Activated CD4-positive, alpha-beta memory T cell treated with anti-CD3 and anti-CD28 coated beads, Interleukin-2, amount 10 ng/mL, durations not matched to agents 7 days and 5 days (primary cell): ENCODE results near the gene NAV2. TPM values are rescaled to one million over a fixed set of nuclear protein-coding genes. Genes with fewer than 3 reads are reported as not detected.
A peak's percentile ranks its signal among the peaks of the same experiment; 100 is the strongest.
"Not testable (repeated sequence)": the region's sequence is repeated elsewhere in the genome, so short reads cannot be mapped to it uniquely, and the experiment has no call there.

Experiments
- CTCF ChIA-PET: fragments of 350-600 bp; sonication (Branson Sonifier 250); formaldehyde crosslinking; loops from one replicate; lab custom pipeline; 2021; ENCODE audit warnings: antibody characterized with exemption, inconsistent platforms; lab: Charles Lee
- POLR2A ChIA-PET: fragments of 350-600 bp; sonication (Branson Sonifier 250); formaldehyde crosslinking; loops from one replicate; lab custom pipeline; 2021; ENCODE audit warnings: antibody characterized with exemption; lab: Charles Lee
- DNase-seq: peaks from one replicate; pipeline ENCODE4 v3.0.0-alpha.2; 2020
- H3K27ac Mint-ChIP-seq: one replicate; pipeline ENCODE4 v1.8.0; 2021; ENCODE audit warnings: mild to moderate bottlenecking, mixed read lengths
- H3K27me3 Mint-ChIP-seq: one replicate; pipeline ENCODE4 v1.8.0; 2021; ENCODE audit warnings: mixed read lengths
- H3K36me3 Mint-ChIP-seq: one replicate; pipeline ENCODE4 v1.8.0; 2021; ENCODE audit warnings: low read depth, mixed read lengths
- H3K4me1 Mint-ChIP-seq: one replicate; pipeline ENCODE4 v1.8.0; 2021; ENCODE audit warnings: mixed read lengths
- H3K4me3 Mint-ChIP-seq: one replicate; pipeline ENCODE4 v1.8.0; 2021; ENCODE audit warnings: mild to moderate bottlenecking, mixed read lengths
- H3K9me3 Mint-ChIP-seq: one replicate; pipeline ENCODE4 v1.8.0; 2021; ENCODE audit warnings: mixed read lengths
- total RNA-seq, 2 experiments: library from RNA; stranded (reverse); gene quantifications; one replicate each; pipeline ENCODE4 v1.2.3, GENCODE V29; 2021

Gene NAV2
- total RNA-seq, 2 experiments from 2014 or later = 0.53 to 0.70 TPM

DNA sequence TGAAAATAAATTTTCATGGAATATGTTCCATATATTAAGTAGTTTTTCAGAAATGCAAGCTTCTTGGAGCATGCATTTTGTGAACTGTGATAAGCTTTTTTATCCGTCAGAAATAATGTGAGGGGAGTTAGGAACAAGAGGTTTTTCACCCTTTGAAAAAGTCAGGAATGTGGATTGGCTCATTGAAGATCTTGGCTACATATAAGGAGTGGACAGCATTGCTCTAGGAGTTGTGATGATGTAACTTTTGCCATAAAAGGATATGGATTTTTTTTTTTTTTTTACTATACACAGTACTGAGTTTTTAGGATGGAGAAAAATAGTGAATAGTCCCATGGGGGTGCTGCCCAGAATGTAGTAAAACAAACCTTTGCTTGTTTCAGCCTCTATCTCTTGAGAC lies 180.2 kb downstream of the NAV2 start:
- no peak for DNase-seq
- no peaks in the 10 kb centered on the region for H3K4me1 Mint-ChIP-seq
- H3K9me3 Mint-ChIP-seq = no peaks in the 10 kb centered on the region
- POLR2A ChIA-PET = no interaction called here
- no peaks in the 10 kb centered on the region for H3K27me3 Mint-ChIP-seq
- H3K27ac Mint-ChIP-seq = no peak overlapping the region
- no peaks in the 10 kb centered on the region for H3K36me3 Mint-ChIP-seq
- CTCF ChIA-PET = no interaction called here
- no peak overlapping the region for H3K4me3 Mint-ChIP-seq

DNA sequence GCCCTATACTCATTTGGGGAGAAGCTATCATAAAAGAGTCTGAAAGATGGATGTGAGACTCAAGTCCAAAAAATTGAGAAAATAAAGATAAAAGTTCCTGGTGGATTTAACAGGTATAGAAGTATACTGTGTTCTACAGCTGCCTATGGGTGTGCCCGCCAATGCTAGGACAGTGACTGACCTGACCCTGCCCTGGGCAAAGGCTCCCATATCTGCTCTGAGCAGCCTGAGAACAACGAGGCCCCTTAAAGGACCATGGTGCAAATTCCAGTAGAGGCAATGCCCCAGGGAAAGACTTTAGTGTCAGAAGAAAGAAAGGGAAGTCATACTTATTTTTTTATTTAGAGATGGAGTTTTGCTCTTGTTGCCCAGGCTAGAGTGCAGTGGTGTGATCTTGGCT lies 181.8 kb downstream of the NAV2 start:
- Mint-ChIP-seq H3K27me3 (no peaks in the 10 kb centered on the region), H3K4me3 (no peak overlapping the region), H3K4me1 (no peaks in the 10 kb centered on the region), H3K27ac (no peak overlapping the region), H3K36me3 (no peaks in the 10 kb centered on the region), H3K9me3 (no peaks in the 10 kb centered on the region)
- DNase-seq = no peak
- ChIA-PET POLR2A (no interaction called here), CTCF (interaction anchor here (0.6 to 0.9 kb wide), 2 partner anchors 9 to 482 kb away, joined by 3 to 4 read pairs; no protein-coding TSS in a partner anchor)

DNA sequence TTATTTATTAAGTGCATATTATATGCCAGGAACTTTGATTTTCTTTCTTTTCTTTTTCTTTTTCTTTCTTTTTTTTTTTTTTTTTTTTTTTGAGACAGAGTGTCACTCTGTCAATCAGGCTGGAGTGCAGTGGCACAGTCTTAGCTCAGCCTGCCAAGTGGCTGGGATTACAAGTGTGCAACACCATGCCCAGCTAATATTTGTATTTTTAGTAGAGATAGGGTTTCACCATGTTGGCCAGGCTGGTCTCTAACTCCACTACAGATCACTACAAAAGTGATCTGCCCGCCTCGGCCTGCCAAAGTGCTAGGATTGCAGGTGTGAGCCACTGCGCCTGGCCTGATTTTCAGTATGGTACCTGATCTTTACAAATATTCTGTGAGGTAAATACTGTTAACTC lies 182.4 kb downstream of the NAV2 start:
- POLR2A ChIA-PET, H3K27ac Mint-ChIP-seq, H3K27me3 Mint-ChIP-seq, DNase-seq, H3K36me3 Mint-ChIP-seq, H3K4me3 Mint-ChIP-seq, H3K4me1 Mint-ChIP-seq, H3K9me3 Mint-ChIP-seq: not testable (repeated sequence)
- CTCF ChIA-PET = interaction anchor here (0.6 kb wide), 1 partner anchor 482 kb away, joined by 3 read pairs; no protein-coding TSS in a partner anchor

DNA sequence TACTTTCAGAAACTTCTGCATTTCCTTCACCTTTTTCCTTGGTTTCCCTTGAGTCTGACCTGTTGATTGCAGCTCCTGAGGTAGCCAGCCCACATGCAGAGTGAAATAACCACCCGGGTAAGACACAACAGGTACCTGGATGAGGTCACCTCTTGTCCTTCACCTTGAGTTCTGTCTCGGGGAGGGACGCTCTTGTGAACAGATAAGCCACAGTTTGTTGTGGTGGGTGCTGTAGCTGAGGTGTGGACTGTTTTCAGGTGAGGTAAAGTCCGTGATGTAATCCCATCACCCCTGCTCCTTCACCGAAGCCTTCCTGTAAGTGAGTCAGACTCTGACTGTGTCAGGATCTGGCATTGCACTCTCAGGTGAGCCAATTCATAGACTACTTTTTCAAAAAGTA lies 183.1 kb downstream of the NAV2 start:
- no peak for DNase-seq
- Mint-ChIP-seq H3K4me3 (no peak overlapping the region), H3K27ac (no peak overlapping the region), H3K9me3 (no peaks in the 10 kb centered on the region), H3K36me3 (no peaks in the 10 kb centered on the region), H3K27me3 (no peaks in the 10 kb centered on the region), H3K4me1 (no peaks in the 10 kb centered on the region)
- POLR2A ChIA-PET = no interaction called here
- CTCF ChIA-PET = no interaction called here

DNA sequence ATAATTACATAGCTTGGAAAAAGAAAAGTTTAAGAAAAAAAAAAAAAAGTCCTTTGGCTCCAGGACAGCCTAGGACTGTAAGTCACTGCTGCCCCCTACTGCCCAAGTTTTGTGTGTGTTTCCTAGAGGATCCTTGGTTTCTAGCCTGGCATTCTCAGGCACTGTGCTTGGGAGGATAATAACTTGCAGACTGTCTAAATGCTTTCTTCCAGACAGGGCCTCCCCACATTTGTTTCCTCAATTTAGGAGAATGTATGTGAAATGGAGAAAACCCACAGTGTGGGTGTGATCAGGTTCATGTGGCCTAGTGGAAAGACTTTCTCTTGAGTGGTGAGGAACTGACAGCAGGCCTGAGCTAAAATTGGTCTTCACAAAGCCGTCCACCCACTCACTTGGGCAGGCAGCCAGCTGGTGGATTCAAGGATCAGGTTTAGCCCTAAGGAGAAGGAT lies 191.0 kb downstream of the NAV2 start:
- no peaks in the 10 kb centered on the region for H3K36me3 Mint-ChIP-seq
- CTCF ChIA-PET = interaction anchor here (0.6 to 2.2 kb wide), 12 partner anchors 10 to 346 kb away, joined by 3 to 9 read pairs (median 4); no protein-coding TSS in a partner anchor
- H3K4me3 Mint-ChIP-seq = no peak overlapping the region
- peaks cover 2% of the 10 kb centered on the region for H3K27me3 Mint-ChIP-seq
- DNase-seq = peak; percentile 54
- H3K4me1 Mint-ChIP-seq = no peaks in the 10 kb centered on the region
- POLR2A ChIA-PET = no interaction called here
- no peak overlapping the region for H3K27ac Mint-ChIP-seq
- H3K9me3 Mint-ChIP-seq = no peaks in the 10 kb centered on the region

DNA sequence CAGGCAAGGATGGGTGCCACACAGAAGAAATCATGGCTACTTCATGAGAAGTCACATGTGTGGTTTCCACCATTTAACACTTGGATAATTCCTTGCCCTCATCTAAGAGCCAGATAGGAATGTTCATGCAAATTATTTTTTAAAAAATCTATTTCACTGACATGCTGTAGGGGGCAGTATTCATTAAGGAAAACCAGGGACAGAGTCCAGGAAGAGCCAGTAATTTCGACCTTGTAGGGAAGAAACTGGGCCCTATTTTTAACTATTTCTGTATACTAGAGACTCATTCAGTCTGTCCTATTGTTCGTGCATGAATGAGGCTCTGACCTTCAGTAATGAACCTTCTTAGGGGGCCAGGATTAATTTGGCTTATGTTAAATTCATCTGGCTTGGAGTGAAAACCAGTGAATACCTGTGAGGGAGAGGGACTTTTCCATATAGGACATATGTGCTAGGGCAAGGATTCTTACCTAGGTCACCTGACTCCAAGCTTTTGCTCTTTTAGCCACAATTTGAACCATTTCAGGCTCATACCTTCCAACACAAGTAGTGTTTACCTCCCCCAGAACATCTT lies 192.7 kb downstream of the NAV2 start:
- ChIA-PET POLR2A (no interaction called here), CTCF (interaction anchor here (1.0 kb wide), 1 partner anchor 8 kb away, joined by 3 read pairs; no protein-coding TSS in a partner anchor)
- H3K9me3 Mint-ChIP-seq = no peaks in the 10 kb centered on the region
- H3K27ac Mint-ChIP-seq = no peak overlapping the region
- no peak for DNase-seq
- H3K27me3 Mint-ChIP-seq = peaks cover 2% of the 10 kb centered on the region
- H3K36me3 Mint-ChIP-seq = no peaks in the 10 kb centered on the region
- no peak overlapping the region for H3K4me3 Mint-ChIP-seq
- H3K4me1 Mint-ChIP-seq = no peaks in the 10 kb centered on the region

DNA sequence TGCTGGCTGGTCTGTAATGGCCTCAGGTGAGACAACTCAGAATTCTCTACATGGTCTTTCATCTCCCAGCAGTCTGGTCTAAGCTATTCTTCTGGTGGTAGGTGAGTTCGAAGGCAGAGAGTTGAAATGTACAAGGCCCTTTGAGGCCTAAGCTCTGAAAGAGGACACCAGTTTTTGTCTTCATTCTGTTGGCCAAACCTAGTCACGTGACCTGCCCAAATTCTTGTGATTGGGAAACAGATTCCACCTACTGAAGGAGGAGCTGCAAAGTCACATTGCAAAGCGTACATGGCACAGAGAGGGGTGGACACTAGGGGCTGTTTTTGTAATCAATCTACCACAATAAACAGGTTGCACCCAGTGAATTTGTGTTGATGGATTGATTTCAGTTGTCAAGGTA lies 193.5 kb downstream of the NAV2 start:
- H3K4me3 Mint-ChIP-seq = no peak overlapping the region
- ChIA-PET CTCF (interaction anchor here (1.2 kb wide), 2 partner anchors 227 to 341 kb away, joined by 4 read pairs; no protein-coding TSS in a partner anchor), POLR2A (no interaction called here)
- H3K4me1 Mint-ChIP-seq = no peaks in the 10 kb centered on the region
- no peaks in the 10 kb centered on the region for H3K9me3 Mint-ChIP-seq
- no peaks in the 10 kb centered on the region for H3K36me3 Mint-ChIP-seq
- no peak for DNase-seq
- H3K27me3 Mint-ChIP-seq = peaks cover 2% of the 10 kb centered on the region
- no peak overlapping the region for H3K27ac Mint-ChIP-seq

DNA sequence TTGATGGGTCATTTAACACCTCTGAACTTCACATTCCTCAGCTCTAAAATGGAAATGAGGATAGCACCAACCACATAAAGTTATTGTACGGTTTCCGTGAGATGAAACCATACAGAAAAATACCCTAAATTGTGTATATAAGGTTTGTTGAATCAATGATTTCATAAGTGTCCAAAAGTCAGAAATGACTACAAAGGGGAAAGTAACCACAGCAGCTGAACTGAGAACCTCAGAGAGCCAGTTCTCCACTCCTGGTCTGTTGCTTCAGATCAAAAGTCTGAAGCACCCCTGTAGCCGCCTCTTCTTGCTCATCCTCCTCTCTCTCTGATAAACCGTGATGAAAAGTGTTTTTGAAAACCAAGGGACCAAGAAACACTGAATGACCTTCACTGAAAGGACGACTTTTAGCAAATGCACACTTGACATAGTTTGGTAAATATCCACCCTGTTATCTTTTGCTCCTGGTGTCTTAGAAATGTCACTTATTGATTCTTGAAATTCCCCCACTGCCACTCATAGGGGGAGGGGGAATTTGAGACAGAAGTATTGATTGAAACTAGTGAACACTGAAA lies 194.5 kb downstream of the NAV2 start:
- Mint-ChIP-seq H3K9me3 (no peaks in the 10 kb centered on the region), H3K27me3 (peaks cover 2% of the 10 kb centered on the region), H3K27ac (no peak overlapping the region), H3K4me1 (no peaks in the 10 kb centered on the region), H3K36me3 (no peaks in the 10 kb centered on the region), H3K4me3 (no peak overlapping the region)
- DNase-seq = no peak
- ChIA-PET CTCF (interaction anchor here (1.2 kb wide), 2 partner anchors 226 to 342 kb away, joined by 4 read pairs; no protein-coding TSS in a partner anchor), POLR2A (no interaction called here)

DNA sequence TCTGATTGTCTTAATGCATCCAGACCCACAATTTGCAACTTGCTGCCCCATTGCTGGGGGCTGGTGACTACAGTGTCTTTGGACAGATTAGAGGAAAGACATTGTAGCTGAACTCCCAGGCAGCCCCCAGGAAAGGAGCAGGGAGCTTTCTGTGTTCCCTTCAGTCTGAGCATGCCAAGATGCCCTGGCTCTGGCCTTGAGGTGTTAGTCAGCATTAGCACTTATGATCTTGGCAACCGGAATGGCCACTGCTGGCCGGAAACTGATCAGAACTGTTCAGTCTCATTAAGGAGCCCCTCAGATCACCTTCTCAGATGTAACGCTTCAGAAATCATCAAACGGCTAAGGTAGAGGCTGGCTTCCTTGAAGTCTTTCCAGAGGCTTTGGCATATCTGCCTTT lies 195.2 kb downstream of the NAV2 start:
- CTCF ChIA-PET = no interaction called here
- POLR2A ChIA-PET = no interaction called here
- Mint-ChIP-seq H3K4me3 (no peak overlapping the region), H3K36me3 (no peaks in the 10 kb centered on the region), H3K9me3 (no peaks in the 10 kb centered on the region), H3K27ac (no peak overlapping the region), H3K4me1 (no peaks in the 10 kb centered on the region), H3K27me3 (peaks cover 2% of the 10 kb centered on the region)
- no peak for DNase-seq

DNA sequence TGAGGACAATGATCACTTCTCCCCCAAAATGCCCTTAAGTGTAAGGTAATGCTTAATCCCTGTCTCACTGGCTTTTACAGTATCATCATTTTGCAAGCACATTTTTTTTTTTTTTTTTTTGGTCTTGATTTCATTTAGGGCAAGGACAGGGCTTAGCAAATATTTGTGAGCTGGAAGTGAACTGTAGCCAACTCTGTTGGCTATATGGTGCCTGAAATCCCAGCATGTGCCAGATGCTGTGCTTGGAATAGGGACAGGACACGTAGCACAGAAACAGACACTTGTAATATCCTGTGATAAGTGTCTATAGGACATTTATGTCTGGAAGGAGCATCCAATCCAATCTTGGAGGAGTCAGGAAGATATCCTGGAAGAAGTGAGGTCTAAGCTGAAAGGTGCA lies 198.3 kb downstream of the NAV2 start:
- CTCF ChIA-PET = interaction anchor here (1.1 kb wide), 1 partner anchor 9 kb away, joined by 3 read pairs; no protein-coding TSS in a partner anchor
- Mint-ChIP-seq H3K36me3 (no peaks in the 10 kb centered on the region), H3K4me1 (no peaks in the 10 kb centered on the region), H3K4me3 (no peak overlapping the region), H3K27me3 (peaks cover 2% of the 10 kb centered on the region), H3K27ac (no peak overlapping the region), H3K9me3 (no peaks in the 10 kb centered on the region)
- no peak for DNase-seq
- POLR2A ChIA-PET = no interaction called here

DNA sequence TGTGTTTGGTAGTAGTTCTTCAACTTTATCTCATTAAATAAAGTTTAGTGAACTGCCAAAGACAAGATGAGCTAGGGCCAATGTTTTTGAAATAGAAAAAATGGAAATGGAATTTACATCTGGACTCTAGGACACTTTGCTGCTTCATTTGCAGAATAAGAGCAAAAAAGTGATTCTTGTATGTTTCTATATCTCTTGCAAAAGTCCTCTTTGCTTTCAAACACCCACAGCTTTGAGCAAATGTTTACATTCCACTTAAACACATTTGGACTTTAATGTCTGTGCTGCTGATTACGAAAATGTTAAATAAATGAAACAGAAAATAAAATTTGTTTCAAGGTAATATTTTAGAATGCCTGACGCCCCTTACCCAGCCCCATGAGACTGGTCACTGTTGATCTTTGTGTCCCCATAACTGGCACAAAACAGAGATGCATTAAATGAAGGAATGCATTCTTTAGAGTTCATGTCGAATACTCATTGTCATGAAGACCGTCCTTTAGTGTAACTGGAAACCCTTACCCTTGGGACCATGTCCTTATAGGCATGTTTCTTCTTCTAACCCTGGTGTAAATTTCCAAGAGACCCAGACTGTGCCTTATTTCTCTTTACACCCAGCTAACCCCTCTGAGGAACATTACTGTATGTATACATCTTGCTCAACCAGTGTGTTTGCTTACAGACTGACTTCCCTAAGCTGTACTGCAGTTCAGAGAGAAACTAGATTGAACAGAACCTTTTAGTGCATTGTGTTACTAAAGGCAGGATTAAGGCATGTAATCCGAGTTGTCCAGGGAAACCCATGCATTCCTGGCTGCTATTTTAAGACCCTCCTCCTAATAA lies 199.7 kb downstream of the NAV2 start:
- no peaks in the 10 kb centered on the region for H3K4me1 Mint-ChIP-seq
- no peak overlapping the region for H3K4me3 Mint-ChIP-seq
- POLR2A ChIA-PET = no interaction called here
- no peak overlapping the region for H3K27ac Mint-ChIP-seq
- CTCF ChIA-PET = interaction anchor here (0.8 kb wide), 1 partner anchor 8 kb away, joined by 3 read pairs; no protein-coding TSS in a partner anchor
- DNase-seq = no peak
- H3K9me3 Mint-ChIP-seq = no peaks in the 10 kb centered on the region
- H3K36me3 Mint-ChIP-seq = no peaks in the 10 kb centered on the region
- no peaks in the 10 kb centered on the region for H3K27me3 Mint-ChIP-seq

DNA sequence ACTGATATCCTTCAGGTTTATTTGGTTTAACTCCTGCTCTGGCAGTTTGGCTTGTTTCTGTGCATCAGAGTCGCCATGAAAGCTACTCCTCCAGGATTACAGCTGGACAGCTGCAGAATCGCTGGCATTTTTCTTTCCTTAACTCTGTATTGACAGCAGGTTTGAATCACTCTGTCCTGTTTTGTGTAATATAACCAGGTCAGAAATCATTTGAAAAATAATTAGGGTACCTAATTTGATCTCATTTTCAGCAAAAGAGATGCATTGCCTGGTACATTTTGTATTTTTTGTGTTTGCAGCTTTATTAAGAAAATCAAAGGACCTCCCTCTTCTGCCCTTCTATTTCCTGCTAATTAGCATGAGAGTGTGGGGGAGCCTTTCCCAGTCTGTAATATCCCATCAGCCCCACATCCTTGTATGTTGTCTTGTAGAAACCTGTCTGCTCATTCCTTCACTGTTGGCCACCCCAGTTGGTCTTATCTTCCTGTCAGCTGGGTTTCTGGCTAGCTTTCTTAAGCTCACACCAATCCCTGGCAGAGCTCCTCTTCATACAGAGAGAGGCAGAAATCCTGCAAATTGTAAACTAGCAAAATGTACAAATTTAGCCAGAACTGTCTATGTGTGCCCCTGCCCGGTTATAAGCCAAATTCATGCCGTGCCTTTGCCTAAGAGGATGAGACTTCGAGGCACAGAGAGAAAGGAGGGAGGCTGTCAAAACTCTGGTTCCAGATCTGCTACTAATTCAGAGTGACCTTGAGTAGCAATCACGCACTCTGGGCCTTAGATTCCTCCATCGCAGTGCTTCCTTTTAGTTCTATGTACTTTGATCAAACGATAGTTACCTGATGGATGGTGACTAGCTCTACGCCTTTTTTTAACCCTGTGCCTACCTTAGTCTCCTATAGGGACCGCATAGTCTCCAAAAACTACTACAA lies 200.6 kb downstream of the NAV2 start:
- CTCF ChIA-PET = interaction anchor here (0.8 kb wide), 1 partner anchor 8 kb away, joined by 3 read pairs; no protein-coding TSS in a partner anchor
- Mint-ChIP-seq H3K4me1 (no peaks in the 10 kb centered on the region), H3K27ac (no peak overlapping the region), H3K9me3 (no peaks in the 10 kb centered on the region), H3K4me3 (no peak overlapping the region), H3K27me3 (no peaks in the 10 kb centered on the region), H3K36me3 (no peaks in the 10 kb centered on the region)
- POLR2A ChIA-PET = no interaction called here
- DNase-seq = no peak
